ENCODE data around the gene CCDC148. TPM values are rescaled to one million over a fixed set of nuclear protein-coding genes. Genes with fewer than 3 reads are reported as not detected.

Gene CCDC148
- polyA plus RNA-seq, 2 of the 4 experiments (the other 2 are of a cell fraction), result 0.41 to 0.85 TPM

DNA sequence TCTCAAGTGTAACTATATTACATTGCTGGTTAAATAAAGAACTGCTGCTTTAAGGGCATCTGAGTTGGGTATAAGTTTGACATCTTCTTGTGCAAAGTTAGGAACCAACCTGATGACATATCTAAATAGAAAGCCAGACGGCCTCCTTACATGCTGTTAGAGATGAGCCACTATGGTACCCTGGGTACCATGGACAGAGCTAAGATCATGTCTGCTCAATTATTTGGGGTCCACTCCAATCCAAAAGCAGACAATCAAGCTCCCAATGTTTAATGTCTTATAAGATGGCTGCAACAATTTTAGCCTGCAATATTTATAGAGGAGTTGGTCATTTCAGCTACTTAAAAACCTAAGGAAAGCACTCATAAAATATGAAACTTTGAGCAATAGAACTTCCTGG lies 268.6 kb downstream of the CCDC148 start:
- H3K4me1 ChIP-seq, result no peaks in the 10 kb centered on the region
- ATAC-seq (no peak), FAIRE-seq (no peak), DNase-seq (ENCODE audit: low read depth in 1 of 2, low spot score in 1 of 2) (no peak)
- CTCF ChIA-PET, result interaction anchor here (1.2 to 1.7 kb wide), 2 partner anchors 555 to 567 kb away, joined by 3 to 5 read pairs; no protein-coding TSS in a partner anchor
- TF ChIP-seq FOXS1 (CRISPR knock-in tag; IDR thresholded peaks at IDR 0.05) (no peak), ZNF302 (CRISPR knock-in tag; IDR thresholded peaks at IDR 0.05) (no peak), KDM5A (IDR thresholded peaks at IDR 0.05) (no peak), TFCP2L1 (CRISPR knock-in tag; IDR thresholded peaks at IDR 0.05) (no peak), HOXB13 (CRISPR knock-in tag; IDR thresholded peaks at IDR 0.05; ENCODE audit: low read depth) (no peak), MAZ (IDR thresholded peaks at IDR 0.05; ENCODE audit: borderline replicate concordance, low read depth, low read length) (no peak), GATA3 (IDR thresholded peaks at IDR 0.05; ENCODE audit: borderline replicate concordance) (no peak), EHMT2 (IDR thresholded peaks at IDR 0.05; ENCODE audit: low read depth) (0 out of 2 replicates have a peak, but pooled peaks have one; percentile 51), SREBF2 (IDR thresholded peaks at IDR 0.05) (no peak)
- TF ChIP-seq, protein P1, sequence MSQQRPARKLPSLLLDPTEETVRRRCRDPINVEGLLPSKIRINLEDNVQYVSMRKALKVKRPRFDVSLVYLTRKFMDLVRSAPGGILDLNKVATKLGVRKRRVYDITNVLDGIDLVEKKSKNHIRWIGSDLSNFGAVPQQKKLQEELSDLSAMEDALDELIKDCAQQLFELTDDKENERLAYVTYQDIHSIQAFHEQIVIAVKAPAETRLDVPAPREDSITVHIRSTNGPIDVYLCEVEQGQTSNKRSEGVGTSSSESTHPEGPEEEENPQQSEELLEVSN (IDR thresholded peaks at IDR 0.05; ENCODE audit: borderline replicate concordance, low read depth), result no peak
- TF ChIP-seq, protein P2, sequence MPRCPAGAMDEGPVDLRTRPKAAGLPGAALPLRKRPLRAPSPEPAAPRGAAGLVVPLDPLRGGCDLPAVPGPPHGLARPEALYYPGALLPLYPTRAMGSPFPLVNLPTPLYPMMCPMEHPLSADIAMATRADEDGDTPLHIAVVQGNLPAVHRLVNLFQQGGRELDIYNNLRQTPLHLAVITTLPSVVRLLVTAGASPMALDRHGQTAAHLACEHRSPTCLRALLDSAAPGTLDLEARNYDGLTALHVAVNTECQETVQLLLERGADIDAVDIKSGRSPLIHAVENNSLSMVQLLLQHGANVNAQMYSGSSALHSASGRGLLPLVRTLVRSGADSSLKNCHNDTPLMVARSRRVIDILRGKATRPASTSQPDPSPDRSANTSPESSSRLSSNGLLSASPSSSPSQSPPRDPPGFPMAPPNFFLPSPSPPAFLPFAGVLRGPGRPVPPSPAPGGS (IDR thresholded peaks at IDR 0.05), result no peak
- TF ChIP-seq, protein P3, sequence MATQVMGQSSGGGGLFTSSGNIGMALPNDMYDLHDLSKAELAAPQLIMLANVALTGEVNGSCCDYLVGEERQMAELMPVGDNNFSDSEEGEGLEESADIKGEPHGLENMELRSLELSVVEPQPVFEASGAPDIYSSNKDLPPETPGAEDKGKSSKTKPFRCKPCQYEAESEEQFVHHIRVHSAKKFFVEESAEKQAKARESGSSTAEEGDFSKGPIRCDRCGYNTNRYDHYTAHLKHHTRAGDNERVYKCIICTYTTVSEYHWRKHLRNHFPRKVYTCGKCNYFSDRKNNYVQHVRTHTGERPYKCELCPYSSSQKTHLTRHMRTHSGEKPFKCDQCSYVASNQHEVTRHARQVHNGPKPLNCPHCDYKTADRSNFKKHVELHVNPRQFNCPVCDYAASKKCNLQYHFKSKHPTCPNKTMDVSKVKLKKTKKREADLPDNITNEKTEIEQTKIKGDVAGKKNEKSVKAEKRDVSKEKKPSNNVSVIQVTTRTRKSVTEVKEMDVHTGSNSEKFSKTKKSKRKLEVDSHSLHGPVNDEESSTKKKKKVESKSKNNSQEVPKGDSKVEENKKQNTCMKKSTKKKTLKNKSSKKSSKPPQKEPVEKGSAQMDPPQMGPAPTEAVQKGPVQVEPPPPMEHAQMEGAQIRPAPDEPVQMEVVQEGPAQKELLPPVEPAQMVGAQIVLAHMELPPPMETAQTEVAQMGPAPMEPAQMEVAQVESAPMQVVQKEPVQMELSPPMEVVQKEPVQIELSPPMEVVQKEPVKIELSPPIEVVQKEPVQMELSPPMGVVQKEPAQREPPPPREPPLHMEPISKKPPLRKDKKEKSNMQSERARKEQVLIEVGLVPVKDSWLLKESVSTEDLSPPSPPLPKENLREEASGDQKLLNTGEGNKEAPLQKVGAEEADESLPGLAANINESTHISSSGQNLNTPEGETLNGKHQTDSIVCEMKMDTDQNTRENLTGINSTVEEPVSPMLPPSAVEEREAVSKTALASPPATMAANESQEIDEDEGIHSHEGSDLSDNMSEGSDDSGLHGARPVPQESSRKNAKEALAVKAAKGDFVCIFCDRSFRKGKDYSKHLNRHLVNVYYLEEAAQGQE (IDR thresholded peaks at IDR 0.05), result peak; percentile 88
- no peaks in the 10 kb centered on the region for H3K9me3 ChIP-seq
- POLR2A ChIA-PET, result no interaction called here
- H3K4me2 ChIP-seq, result no peak overlapping the region
- 80% methylated on average over 1 of the region's 1 CpG for whole genome bisulfite sequencing (ENCODE audit: missing lambda C conversion rate)
- no peak overlapping the region for H3K4me3 ChIP-seq
- H3K27ac ChIP-seq, result no peak overlapping the region

DNA sequence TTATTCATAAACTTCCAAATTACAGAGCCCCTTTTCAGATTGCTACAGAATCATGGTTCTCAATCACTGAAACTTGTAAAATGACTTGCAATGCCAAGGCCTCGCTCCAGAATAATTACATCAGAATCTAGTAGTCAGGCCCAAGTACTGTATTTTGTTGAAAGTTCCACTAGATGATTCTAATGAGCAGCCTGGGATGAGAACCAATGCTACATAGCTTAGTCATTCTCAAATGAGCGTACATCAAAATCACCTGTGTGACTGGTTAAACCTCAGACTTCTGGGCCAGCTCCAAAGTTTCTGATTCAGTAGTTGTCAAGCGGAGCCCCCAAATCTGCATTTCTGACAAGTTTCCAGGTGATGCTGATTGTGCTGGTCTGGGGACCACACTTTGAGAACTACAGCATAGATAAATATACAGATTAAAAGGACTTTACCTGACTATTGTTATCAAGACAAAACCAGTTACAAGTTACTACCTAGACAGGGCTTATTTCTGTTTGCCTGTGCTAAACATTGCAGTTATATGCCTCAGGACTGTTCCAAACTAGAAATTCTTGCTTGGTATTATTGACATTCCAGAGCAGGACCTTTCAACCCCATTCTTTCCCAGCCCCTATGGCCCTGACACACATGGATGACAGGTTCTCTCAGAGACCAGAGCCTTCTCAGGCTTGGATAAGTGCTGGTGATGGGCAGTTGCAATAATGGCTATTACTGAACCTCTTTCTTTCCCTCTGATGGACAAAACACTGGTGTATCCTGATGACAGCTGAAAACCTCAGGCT lies 271.8 kb downstream of the CCDC148 start:
- no peak for ATAC-seq
- Histone ChIP-seq H3K4me3 (no peak overlapping the region), H3K27ac (no peak overlapping the region), H3K4me2 (no peak overlapping the region), H3K4me1 (no peaks in the 10 kb centered on the region), H3K9me3 (no peaks in the 10 kb centered on the region)
- CTCF ChIA-PET, result no interaction called here
- POLR2A ChIA-PET, result no interaction called here
- 75% methylated on average over 3 of the region's 3 CpGs for WGBS (ENCODE audit: missing lambda C conversion rate)
- no peak for DNase-seq (ENCODE audit: low read depth in 1 of 2, low spot score in 1 of 2)
- no peak for TF ChIP-seq CHD4 (IDR thresholded peaks at IDR 0.05; ENCODE audit: borderline replicate concordance)
- TF ChIP-seq, protein P4, sequence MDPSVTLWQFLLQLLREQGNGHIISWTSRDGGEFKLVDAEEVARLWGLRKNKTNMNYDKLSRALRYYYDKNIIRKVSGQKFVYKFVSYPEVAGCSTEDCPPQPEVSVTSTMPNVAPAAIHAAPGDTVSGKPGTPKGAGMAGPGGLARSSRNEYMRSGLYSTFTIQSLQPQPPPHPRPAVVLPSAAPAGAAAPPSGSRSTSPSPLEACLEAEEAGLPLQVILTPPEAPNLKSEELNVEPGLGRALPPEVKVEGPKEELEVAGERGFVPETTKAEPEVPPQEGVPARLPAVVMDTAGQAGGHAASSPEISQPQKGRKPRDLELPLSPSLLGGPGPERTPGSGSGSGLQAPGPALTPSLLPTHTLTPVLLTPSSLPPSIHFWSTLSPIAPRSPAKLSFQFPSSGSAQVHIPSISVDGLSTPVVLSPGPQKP (IDR thresholded peaks at IDR 0.05; ENCODE audit: low read depth, low read length), result no peak
- TF ChIP-seq HDAC2 (IDR thresholded peaks at IDR 0.05), result no peak
- TF ChIP-seq HOXB5 (CRISPR knock-in tag; IDR thresholded peaks at IDR 0.05), result no peak
- TF ChIP-seq, protein P5, sequence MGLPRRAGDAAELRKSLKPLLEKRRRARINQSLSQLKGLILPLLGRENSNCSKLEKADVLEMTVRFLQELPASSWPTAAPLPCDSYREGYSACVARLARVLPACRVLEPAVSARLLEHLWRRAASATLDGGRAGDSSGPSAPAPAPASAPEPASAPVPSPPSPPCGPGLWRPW (IDR thresholded peaks at IDR 0.05), result no peak
- no peak for TF ChIP-seq RAD21 (conservative IDR thresholded peaks at IDR 0.05 in 1 of 2, IDR thresholded peaks at IDR 0.05 in 1 of 2)
- no peak for TF ChIP-seq POLR2A (IDR thresholded peaks at IDR 0.05; ENCODE audit: low read length)
- TF ChIP-seq RFX5 (IDR thresholded peaks at IDR 0.05), result no peak
- no peak for TF ChIP-seq HOXA7 (CRISPR knock-in tag; IDR thresholded peaks at IDR 0.05)
- TF ChIP-seq, protein P6, sequence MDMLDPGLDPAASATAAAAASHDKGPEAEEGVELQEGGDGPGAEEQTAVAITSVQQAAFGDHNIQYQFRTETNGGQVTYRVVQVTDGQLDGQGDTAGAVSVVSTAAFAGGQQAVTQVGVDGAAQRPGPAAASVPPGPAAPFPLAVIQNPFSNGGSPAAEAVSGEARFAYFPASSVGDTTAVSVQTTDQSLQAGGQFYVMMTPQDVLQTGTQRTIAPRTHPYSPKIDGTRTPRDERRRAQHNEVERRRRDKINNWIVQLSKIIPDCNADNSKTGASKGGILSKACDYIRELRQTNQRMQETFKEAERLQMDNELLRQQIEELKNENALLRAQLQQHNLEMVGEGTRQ (IDR thresholded peaks at IDR 0.05), result no peak
- no peak for TF ChIP-seq RNF2 (IDR thresholded peaks at IDR 0.05; ENCODE audit: borderline replicate concordance, low read depth)
- TF ChIP-seq ZSCAN20 (CRISPR knock-in tag; IDR thresholded peaks at IDR 0.05), result no peak
- TF ChIP-seq NR3C1 (IDR thresholded peaks at IDR 0.05), result no peak
- TF ChIP-seq BHLHE40 (IDR thresholded peaks at IDR 0.05; ENCODE audit: low read depth, low read length), result no peak
- TF ChIP-seq EP300 (IDR thresholded peaks at IDR 0.05), result no peak
- no peak for TF ChIP-seq FOSB (CRISPR knock-in tag; IDR thresholded peaks at IDR 0.05)
- no peak for TF ChIP-seq FOXS1 (CRISPR knock-in tag; IDR thresholded peaks at IDR 0.05)
- no peak for FAIRE-seq
